Stimulated activated CD4-positive, alpha-beta T cell treated with anti-CD3 and anti-CD28 coated beads, Interleukin-4, amount 100 ng/mL, for 1 hour (primary cell): ENCODE measurements around the gene MRPL54.

Experiments
- DNase-seq: peaks from one replicate; pipeline ENCODE4 v3.0.0-alpha.2; 2020

Gene MRPL54

DNA sequence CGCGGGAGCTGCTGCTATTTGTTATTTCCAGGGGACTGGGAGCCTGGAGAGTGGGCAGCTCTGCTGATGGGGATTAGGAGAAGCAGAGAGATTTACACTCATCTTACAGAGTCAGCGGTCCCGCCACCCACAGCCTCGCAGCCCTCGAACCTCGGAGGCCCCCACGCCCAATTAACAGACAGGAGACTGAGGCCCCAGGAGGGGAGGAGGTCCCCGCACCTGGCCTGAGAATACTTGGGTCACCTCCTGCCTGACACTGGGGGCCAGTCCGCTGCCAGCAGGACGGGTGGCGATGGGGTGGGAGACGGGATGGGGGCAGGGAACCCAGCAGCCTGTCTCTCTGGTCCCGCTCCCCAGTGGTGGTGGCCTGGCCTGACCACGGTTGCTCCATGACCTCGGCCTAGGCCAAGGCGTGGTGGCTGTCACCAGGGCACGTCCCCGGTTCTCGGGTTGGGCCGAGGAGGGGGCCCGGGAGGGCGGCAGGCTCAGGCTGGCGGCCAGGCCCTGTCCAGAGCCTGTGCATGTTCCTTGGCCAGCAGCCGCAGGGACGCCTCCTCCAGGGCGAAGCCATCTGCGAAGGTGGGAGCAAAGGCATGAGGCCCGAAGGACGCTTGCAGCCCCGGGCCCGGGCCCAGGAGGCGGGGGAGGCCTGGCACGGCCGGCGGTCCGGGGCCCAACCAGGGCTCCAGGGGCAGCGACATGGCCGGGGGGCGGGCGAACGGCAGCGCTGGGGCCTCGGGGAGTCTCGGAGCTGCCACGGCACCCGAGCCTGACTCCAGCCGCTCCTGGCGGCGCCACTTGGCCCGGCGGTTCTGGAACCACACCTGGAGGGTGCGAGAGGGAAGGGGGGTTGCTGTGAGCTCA lies 7.9 kb downstream of the MRPL54 start:
- no peak for DNase-seq

- DNase-seq = no peak
Measured at GRCh38 chr19:3771000-3771905, 8.8 kb downstream of the MRPL54 start.

- no peak for DNase-seq
Measured at GRCh38 chr19:3771906-3772455, 9.5 kb downstream of the MRPL54 start, which contains the start of gene RAX2. RAX2 (minus strand) TSS chr19:3772228; CDS start chr19:3771742, 486 bp downstream.

GRCh38 chr19:3773814-3774515 lies 11.5 kb downstream of the MRPL54 start:
- no peak for DNase-seq

DNA sequence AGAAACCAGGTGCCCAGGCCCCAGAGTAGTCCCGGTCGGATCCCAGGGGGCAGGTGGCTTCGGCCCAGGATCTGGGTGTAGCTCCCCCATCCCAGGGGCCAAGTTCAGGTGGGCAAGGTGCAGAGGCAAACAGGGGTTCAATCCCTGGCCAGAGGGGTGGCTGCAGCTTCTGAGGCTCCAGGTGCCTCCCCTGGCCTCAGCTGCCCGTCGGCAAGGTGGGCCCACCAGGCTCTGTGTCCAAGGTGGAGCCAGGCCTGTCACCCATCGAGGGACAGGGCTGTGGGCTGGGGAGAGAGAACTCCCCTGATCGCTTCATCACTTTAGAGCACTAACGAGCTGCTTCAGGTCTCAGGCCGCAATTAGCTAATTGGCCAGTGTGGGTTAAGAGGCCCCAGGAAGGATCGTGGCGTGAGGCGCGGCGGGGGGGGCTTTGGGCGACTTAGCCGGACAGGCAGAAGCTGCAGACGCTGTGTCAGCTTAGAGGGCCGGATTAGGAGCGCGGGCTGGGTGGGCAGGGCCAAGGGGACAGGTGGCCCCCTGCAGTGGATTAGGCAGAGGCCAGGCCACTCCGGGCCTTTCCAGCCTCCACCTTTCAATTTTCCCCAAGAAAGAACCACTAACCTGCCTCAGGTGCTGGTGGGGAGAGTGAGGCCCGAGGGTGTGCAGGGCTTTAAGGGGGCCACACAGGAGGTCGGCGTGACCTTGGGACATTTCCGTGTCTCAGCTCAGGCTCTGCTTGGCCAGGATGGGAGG lies 12.3 kb downstream of the MRPL54 start:
- no peak for DNase-seq

GRCh38 chr19:3775374-3775711 lies 12.9 kb downstream of the MRPL54 start:
- DNase-seq = no peak

GRCh38 chr19:3775831-3776230 lies 13.3 kb downstream of the MRPL54 start:
- DNase-seq = no peak

DNA sequence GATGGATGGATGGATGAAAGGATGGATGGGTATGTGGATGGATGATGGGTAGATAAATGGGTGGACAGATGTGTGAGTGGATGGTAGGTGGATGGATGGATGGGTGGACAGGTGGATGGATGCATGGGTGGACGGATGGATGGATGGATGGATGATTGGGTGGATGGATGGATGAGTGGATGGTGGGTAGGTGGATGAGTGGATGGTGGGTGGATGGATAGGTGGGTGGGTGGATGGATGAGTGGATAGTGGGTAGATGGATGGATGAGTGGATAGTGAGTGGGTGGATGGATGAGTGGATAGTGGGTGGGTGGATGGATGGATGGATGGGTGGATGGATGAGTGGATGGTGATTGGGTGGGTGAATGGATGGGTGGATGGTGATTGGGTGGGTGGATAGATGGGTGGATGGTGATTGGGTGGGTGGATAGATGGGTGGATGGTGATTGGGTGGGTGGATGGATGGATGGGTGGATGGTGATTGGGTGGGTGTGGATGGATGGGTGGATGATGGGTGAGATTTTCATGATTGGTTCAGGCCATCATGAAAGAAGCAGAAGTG lies 14.1 kb downstream of the MRPL54 start:
- DNase-seq = no peak

GRCh38 chr19:3778104-3778867 lies 15.8 kb downstream of the MRPL54 start:
- DNase-seq = no peak

- DNase-seq = no peak
Measured at GRCh38 chr19:3778899-3779723, 16.6 kb downstream of the MRPL54 start.

DNA sequence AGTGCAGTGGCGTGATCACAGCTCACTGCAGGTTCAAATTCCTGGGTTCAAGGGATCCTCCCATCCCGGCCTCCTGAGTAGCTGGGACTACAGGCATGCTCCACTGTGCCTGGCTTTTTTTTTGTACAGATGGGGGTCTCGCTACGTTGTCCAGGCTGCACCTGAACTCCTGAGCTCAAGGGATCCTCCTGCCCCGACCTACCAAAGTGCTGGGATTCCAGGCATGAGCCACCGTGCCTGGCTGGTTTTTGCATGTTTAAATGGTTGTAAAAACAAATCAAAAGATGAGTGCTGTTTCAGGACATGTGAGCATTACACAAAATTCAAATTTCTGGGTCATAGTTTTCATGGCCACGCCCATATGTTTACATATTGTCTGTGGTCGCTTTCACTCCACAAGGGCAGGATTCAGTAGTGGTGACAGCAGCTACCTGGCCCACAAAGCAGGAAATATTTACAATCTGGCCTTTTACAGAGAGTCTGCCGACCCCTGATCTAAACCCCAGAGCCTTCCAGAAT lies 18.4 kb downstream of the MRPL54 start:
- no peak for DNase-seq

GRCh38 chr19:3781603-3782002 lies 19.1 kb downstream of the MRPL54 start:
- DNase-seq = no peak

DNA sequence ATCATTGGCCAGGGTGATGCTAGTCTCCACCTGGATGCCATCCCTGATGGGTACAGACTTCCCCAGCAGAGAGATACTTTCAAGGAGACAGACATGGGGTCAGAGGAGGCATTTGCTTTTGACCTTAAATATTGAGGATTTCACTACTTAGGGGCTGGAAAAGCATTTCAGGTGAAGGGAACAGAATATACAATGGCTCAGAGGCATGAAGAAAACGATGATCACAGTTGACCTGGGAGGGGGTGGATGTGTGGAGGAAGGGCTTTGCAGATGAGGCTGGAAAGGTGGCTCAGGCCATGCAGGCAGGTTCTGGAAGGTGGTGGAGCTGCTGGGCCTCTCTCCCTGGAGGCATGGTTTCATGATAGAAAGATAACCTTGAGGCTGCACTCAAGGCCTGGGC lies 19.8 kb downstream of the MRPL54 start:
- no peak for DNase-seq

DNA sequence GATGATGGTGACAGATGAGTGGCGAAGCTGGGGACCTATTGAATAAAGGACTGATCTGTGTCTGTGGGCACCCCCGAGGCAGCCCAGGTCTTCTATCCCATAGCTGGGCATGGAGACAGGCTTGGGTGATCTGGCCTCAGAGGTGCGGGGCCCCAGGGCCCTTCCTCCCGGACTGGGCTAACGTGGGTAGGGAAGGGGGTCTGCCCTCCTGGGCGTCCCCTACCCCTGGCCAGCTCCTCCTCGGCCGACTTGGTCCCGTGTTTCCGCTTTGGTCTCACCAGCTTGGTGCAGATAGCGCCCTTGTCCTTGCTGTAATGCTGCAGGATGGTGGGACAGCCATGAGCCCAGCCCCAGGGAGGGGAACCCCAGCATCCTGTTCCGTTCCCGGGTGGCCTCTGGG lies 20.4 kb downstream of the MRPL54 start:
- no peak for DNase-seq

DNA sequence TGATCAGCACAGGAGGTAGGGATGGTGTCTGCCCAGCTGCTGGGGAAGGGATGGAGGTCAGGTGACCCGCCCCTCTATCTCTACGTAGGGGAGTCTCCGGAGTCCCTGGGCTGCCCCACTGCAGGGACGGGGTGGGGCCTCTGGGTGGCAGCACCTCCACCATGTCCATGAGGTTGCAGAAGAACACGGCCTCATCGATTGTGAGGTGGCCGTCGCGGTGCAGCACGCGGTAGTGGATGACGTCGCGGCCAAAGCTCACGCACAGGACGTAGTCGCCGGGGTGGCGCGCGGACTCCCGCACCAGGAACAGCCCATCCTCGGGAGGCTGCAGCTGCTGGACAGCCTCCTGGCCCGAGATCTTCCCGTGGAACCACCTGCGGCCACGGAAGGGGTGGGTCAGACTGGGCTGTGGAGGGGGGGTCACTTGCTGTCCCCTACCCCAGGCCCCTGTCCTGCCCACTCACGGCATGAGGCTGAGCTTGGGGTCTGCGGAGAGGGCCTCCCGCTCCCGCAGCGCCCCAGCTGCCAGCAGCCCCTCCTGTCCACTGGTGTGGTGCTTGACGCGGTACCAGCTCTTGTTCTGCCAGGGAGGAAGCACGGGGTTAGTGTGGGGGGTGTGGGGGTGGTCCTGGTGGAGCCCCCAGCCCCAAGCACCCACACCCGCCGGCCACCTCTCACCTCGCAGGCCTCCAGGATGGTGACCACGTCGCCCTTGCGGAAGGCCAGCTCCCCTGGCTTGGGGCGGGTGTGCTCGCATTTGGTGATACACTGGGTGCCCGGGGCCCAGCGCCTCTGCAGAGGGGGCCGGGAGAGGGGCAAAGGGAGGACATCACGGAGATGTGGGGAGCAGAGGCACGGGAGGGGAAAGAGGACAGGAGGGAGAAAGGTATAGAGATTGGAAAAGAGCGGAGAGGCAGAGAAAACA lies 21.4 kb downstream of the MRPL54 start:
- peak; percentile 58 for DNase-seq

DNA sequence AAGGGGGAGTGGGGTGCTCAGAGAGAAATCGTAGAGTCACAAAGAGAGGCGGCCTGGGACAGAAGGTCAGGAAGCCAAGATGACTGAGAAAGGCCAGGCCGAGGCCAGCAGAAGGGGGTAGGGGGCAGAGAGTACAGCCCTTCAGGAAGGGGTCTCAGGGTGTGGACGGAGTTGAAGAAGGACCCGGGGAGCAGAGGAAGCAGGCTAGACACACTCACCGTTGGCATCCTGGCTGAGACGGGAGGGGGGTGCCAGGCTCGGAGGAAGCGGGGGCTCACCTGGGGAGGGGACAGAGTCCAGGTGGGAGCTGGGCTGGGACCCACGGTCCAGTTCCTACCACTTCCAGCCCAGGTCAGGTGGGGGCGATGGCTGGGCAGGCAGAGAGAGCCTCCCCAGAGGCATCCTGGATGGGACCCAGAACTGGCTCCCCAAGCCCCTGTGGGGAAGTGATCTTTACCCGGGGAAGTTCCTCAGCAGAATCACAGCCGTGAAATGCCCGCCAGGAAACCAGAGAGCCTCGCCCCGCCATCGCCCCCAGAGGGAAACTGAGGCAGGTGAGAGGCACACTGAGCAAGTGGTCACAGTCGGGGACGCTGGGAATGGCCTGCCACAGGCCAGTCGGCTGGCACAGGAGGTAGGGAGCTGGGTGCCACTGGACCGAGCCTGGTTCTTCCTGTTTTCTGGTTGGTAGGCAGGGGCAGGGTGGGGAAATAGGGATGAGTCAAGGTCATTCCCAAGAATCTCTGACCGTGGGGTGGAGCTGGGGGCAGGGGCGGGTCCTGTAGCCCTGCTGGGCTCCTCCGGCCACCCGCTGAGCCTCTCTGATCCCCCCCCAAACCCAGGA lies 22.3 kb downstream of the MRPL54 start:
- no peak for DNase-seq

GRCh38 chr19:3785451-3785937 lies 23.0 kb downstream of the MRPL54 start:
- DNase-seq = peak; percentile 44
